ENCODE measurements around the gene SPACA4.

Gene SPACA4

GRCh38 chr19:48632692-48633147 is 26.2 kb downstream of the SPACA4 start:
- CTCF ChIA-PET, result interaction anchor here (2.2 to 2.7 kb wide), 2 partner anchors 9 to 13 kb away, joined by 5 to 20 read pairs; partner anchors contain the start of gene CA11
- no peak for DNase-seq (ENCODE audit: extremely low spot score)
- POLR2A ChIA-PET, result interaction anchor here (0.7 to 3.4 kb wide), 3 partner anchors 11 to 277 kb away, joined by 5 to 16 read pairs (median 7); partner anchors contain the start of genes RPL18 and SPHK2
- TF ChIP-seq, protein P1, sequence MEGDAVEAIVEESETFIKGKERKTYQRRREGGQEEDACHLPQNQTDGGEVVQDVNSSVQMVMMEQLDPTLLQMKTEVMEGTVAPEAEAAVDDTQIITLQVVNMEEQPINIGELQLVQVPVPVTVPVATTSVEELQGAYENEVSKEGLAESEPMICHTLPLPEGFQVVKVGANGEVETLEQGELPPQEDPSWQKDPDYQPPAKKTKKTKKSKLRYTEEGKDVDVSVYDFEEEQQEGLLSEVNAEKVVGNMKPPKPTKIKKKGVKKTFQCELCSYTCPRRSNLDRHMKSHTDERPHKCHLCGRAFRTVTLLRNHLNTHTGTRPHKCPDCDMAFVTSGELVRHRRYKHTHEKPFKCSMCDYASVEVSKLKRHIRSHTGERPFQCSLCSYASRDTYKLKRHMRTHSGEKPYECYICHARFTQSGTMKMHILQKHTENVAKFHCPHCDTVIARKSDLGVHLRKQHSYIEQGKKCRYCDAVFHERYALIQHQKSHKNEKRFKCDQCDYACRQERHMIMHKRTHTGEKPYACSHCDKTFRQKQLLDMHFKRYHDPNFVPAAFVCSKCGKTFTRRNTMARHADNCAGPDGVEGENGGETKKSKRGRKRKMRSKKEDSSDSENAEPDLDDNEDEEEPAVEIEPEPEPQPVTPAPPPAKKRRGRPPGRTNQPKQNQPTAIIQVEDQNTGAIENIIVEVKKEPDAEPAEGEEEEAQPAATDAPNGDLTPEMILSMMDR (IDR thresholded peaks at IDR 0.05; ENCODE audit: control extremely low read depth, extremely low read depth, low read depth, missing control alignments), result no peak

DNA sequence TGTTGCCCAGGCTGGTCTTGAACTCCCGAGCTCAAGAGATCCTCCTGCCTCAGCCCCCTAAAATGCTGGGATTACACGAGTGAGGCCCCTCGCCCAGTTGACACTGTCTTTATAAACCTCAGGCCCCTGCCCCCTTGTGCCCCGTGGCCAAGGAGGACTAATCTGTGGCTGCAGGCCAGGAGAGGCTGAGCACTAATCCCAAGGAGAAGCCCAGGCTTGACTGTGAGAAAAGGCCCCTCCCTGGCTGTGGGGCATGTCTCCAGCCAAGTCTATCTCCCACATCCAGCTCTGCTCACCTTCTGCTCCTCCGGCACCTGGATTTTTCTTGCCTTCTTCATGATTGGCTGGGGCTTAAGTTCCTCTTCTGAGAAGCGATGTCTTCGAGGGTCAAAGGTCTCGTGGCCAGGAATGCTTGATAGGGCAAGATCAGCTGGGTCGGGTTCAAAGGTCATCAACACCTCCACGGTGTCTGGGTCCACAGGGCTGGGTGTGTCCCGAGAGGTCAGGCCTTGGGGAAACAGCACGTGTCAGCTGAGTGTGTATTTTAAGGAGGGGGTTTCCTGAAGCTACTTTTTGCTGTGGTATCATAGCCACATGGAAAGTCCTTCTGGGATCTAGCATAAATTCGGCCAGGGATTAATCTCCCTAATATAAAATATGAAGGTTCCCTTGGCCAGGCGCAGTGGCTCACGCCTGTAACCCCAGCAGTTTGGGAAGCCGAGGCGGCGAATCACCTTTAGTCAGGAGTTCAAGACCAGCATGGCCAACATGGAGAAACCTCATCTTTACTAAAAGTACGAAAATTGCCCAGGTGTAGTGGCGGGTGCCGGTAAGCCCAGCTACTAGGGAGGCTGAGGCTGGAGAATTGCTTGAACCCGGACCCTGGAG is 26.9 kb downstream of the SPACA4 start:
- POLR2A ChIA-PET, result interaction anchor here (0.7 to 3.4 kb wide), 2 partner anchors 14 to 277 kb away, joined by 7 to 16 read pairs; partner anchors contain the start of genes RPL18 and SPHK2
- TF ChIP-seq, protein P1 (IDR thresholded peaks at IDR 0.05; ENCODE audit: control extremely low read depth, extremely low read depth, low read depth, missing control alignments), result no peak
- DNase-seq (ENCODE audit: extremely low spot score), result no peak
- CTCF ChIA-PET, result interaction anchor here (1.0 to 2.7 kb wide), 5 partner anchors 10 to 203 kb away, joined by 3 to 20 read pairs (median 4); partner anchors contain the start of genes CA11, HSD17B14, RPL18 and SPHK2

DNA sequence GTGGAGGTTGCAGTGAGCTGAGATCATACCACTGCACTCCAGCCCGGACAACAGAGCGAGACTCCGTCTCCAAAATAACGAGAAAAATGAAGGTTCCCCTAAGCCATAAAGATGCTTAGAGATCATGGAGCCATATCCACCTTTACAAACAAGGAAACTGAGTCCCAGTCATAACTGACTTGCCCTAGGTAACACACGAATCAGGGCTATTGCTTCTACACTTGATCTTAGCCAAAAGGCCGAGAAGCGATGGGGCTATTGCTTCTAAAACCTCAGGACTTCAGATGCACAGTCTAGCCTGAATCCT is 27.4 kb downstream of the SPACA4 start:
- TF ChIP-seq, protein P1 (IDR thresholded peaks at IDR 0.05; ENCODE audit: control extremely low read depth, extremely low read depth, low read depth, missing control alignments), result no peak
- CTCF ChIA-PET, result interaction anchor here (1.0 to 2.7 kb wide), 4 partner anchors 10 to 202 kb away, joined by 3 to 20 read pairs (median 4); partner anchors contain the start of genes HSD17B14, RPL18 and SPHK2
- DNase-seq (ENCODE audit: extremely low spot score), result no peak
- POLR2A ChIA-PET, result interaction anchor here (3.4 kb wide), 1 partner anchor 15 kb away, joined by 16 read pairs; the partner anchor contains the start of genes RPL18 and SPHK2

DNA sequence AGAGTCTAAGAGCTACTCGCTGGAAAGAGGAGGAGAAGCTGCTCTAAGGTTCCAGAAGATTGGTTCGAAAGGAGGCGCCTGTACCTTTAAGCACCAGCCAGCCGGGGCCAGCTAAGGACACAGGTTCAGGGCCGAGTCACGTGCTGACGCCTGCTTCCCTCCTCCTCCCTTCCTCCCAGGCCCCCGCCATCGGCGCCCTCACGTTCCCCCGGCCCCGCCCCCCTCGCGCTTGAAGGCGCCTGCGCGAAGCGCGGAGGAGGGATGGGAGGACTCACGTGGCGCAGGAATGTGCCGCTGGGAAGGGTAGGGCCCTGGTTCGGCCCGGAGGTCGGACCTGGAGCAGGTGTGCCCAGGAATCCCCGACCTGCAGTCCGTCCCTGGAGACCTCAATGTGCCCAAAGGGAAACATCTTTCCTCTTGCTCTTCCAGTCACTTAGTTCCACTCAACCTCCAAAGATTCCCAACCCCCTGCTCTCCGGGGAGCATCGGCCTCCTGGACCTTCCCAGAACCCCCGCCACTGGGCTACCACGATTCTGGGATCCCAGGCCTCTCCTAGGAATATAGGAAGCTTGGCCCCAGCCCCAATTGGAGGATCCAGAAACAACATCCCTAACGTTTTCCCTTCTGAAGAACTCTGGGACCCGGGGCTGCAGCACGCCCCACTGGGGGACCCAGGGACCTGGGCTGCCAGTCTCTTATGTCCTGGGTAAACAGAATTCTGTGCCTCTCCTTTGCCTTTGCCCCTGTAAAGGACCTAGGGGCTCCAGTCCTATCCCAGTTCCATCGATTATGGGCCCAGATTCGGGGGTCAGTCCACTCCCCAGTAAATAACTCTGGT is 28.1 kb downstream of the SPACA4 start:
- ChIA-PET POLR2A (interaction anchor here (3.4 kb wide), 1 partner anchor 16 kb away, joined by 16 read pairs; the partner anchor contains the start of genes RPL18 and SPHK2), CTCF (interaction anchor here (1.0 to 2.7 kb wide), 4 partner anchors 11 to 201 kb away, joined by 3 to 20 read pairs (median 4); partner anchors contain the start of genes HSD17B14, RPL18 and SPHK2)
- peak; percentile 84 for DNase-seq (ENCODE audit: extremely low spot score)
- TF ChIP-seq, protein P1 (IDR thresholded peaks at IDR 0.05; ENCODE audit: control extremely low read depth, extremely low read depth, low read depth, missing control alignments), result no peak

- POLR2A ChIA-PET, result no interaction called here
- peak; percentile 89 for DNase-seq (ENCODE audit: extremely low spot score)
- CTCF ChIA-PET, result interaction anchor here (2.7 kb wide), 1 partner anchor 12 kb away, joined by 20 read pairs; no protein-coding TSS in a partner anchor
- TF ChIP-seq, protein P1 (IDR thresholded peaks at IDR 0.05; ENCODE audit: control extremely low read depth, extremely low read depth, low read depth, missing control alignments), result no peak
Observed at GRCh38 chr19:48635263-48635965, 28.9 kb downstream of the SPACA4 start.
